Kidney tubule cell (primary cell): ENCODE measurements around the gene TMEM121B.
A peak's percentile ranks its signal among the peaks of the same experiment; 100 is the strongest.
"Not testable (repeated sequence)": the region's sequence is repeated elsewhere in the genome, so short reads cannot be mapped to it uniquely, and the experiment has no call there.

Experiments
- DNase-seq: peaks from one replicate; pipeline ENCODE4 v3.0.0-alpha.2; 2018; ENCODE audit warnings: low spot score

Gene TMEM121B

GRCh38 chr22:17121233-17122195 lies at the start of gene TMEM121B:
Gene TMEM121B (minus strand): TSS chr22:17121360. CDS start chr22:17121127, 233 bp downstream.
- DNase-seq: peak; percentile 72

GRCh38 chr22:17167486-17167885 lies 46.3 kb upstream of the TMEM121B start:
- no peak for DNase-seq

- DNase-seq: no peak
These were observed 43.3 kb upstream of the TMEM121B start for GRCh38 chr22:17164392-17165024.

- no peak for DNase-seq
These were observed 41.6 kb upstream of the TMEM121B start for GRCh38 chr22:17162731-17163130.

GRCh38 chr22:17161991-17162390 lies 40.8 kb upstream of the TMEM121B start:
- no peak for DNase-seq

GRCh38 chr22:17159504-17159951 lies 38.4 kb upstream of the TMEM121B start:
- peak; percentile 88 for DNase-seq

GRCh38 chr22:17158568-17159503 lies 37.7 kb upstream of the TMEM121B start, which contains the start of gene HDHD5:
Gene HDHD5 (minus strand): TSS chr22:17159277. CDS start chr22:17159251, 26 bp downstream.
- peak; percentile 94 for DNase-seq

- no peak for DNase-seq
These were observed 37.0 kb upstream of the TMEM121B start for GRCh38 chr22:17158176-17158567.

- no peak for DNase-seq
These were observed 36.6 kb upstream of the TMEM121B start for GRCh38 chr22:17157714-17158113.

- no peak for DNase-seq
These were observed 34.8 kb upstream of the TMEM121B start for GRCh38 chr22:17155941-17156340.

GRCh38 chr22:17152971-17153370 lies 31.8 kb upstream of the TMEM121B start:
- DNase-seq: no peak

- no peak for DNase-seq
These were observed 31.2 kb upstream of the TMEM121B start for GRCh38 chr22:17152340-17152739.

GRCh38 chr22:17149076-17149815 lies 28.1 kb upstream of the TMEM121B start:
- no peak for DNase-seq

GRCh38 chr22:17147458-17147857 lies 26.3 kb upstream of the TMEM121B start:
- not testable (repeated sequence) for DNase-seq

- DNase-seq: no peak
These were observed 24.0 kb upstream of the TMEM121B start for GRCh38 chr22:17145021-17145680.

- DNase-seq: no peak
These were observed 22.7 kb upstream of the TMEM121B start for GRCh38 chr22:17143826-17144225.

- DNase-seq: no peak
These were observed 21.9 kb upstream of the TMEM121B start for GRCh38 chr22:17143101-17143500.

GRCh38 chr22:17140826-17141766 lies 19.9 kb upstream of the TMEM121B start:
- no peak for DNase-seq

- DNase-seq: no peak
These were observed 18.9 kb upstream of the TMEM121B start for GRCh38 chr22:17140022-17140421.
